ENCODE results near the gene MPRIP. TPM values are rescaled to one million over a fixed set of nuclear protein-coding genes. Genes with fewer than 3 reads are reported as not detected.

Gene MPRIP
- total RNA-seq, 1 experiment from 2014 or later: 338 TPM

- no peak overlapping the region for H3K27ac Mint-ChIP-seq (ENCODE audit: unreplicated experiment)
- H3K4me3 Mint-ChIP-seq (ENCODE audit: low read depth, unreplicated experiment): no peak overlapping the region
- no peaks in the 10 kb centered on the region for H3K9me3 Mint-ChIP-seq (ENCODE audit: low read depth, unreplicated experiment)
- no peak for TF ChIP-seq CTCF (IDR thresholded peaks at IDR 0.05; ENCODE audit: unreplicated experiment)
- H3K27me3 Mint-ChIP-seq (ENCODE audit: unreplicated experiment): no peaks in the 10 kb centered on the region
- peaks cover 21% of the 10 kb centered on the region for H3K36me3 Mint-ChIP-seq (ENCODE audit: insufficient read depth, unreplicated experiment)
- no TSS peak for BruUV-seq (replicated peaks)
- H3K4me1 Mint-ChIP-seq (ENCODE audit: low read depth, unreplicated experiment): peaks cover 22% of the 10 kb centered on the region
- intact Hi-C loops (cut with micrococcal nuclease; ENCODE audit: unreplicated experiment): no loop called here
- DNase-seq: no peak
- CTCF ChIA-PET: no interaction called here
These were observed 74.1 kb downstream of the MPRIP start for GRCh38 chr17:17116406-17116805.

GRCh38 chr17:17117923-17118322, 75.7 kb downstream of the MPRIP start:
- H3K4me1 Mint-ChIP-seq (ENCODE audit: low read depth, unreplicated experiment): peaks cover 22% of the 10 kb centered on the region

GRCh38 chr17:17118399-17118798, 76.1 kb downstream of the MPRIP start:
- no peak for TF ChIP-seq CTCF (IDR thresholded peaks at IDR 0.05; ENCODE audit: unreplicated experiment)
- no peak overlapping the region for H3K4me3 Mint-ChIP-seq (ENCODE audit: low read depth, unreplicated experiment)
- CTCF ChIA-PET: no interaction called here
- no TSS peak for BruUV-seq (replicated peaks)
- no peaks in the 10 kb centered on the region for H3K27me3 Mint-ChIP-seq (ENCODE audit: unreplicated experiment)
- no peak overlapping the region for H3K27ac Mint-ChIP-seq (ENCODE audit: unreplicated experiment)
- H3K36me3 Mint-ChIP-seq (ENCODE audit: insufficient read depth, unreplicated experiment): peaks cover 12% of the 10 kb centered on the region
- DNase-seq: no peak
- intact Hi-C loops (cut with micrococcal nuclease; ENCODE audit: unreplicated experiment): no loop called here
- no peaks in the 10 kb centered on the region for H3K9me3 Mint-ChIP-seq (ENCODE audit: low read depth, unreplicated experiment)
- peaks cover 22% of the 10 kb centered on the region for H3K4me1 Mint-ChIP-seq (ENCODE audit: low read depth, unreplicated experiment)

More at GRCh38 chr17:17117923-17118322, 75.7 kb downstream of the MPRIP start:
- no peak for DNase-seq
- CTCF ChIA-PET: no interaction called here
- intact Hi-C loops (cut with micrococcal nuclease; ENCODE audit: unreplicated experiment): no loop called here
- Mint-ChIP-seq H3K9me3 (ENCODE audit: low read depth, unreplicated experiment) (no peaks in the 10 kb centered on the region), H3K27ac (ENCODE audit: unreplicated experiment) (no peak overlapping the region), H3K4me3 (ENCODE audit: low read depth, unreplicated experiment) (no peak overlapping the region), H3K27me3 (ENCODE audit: unreplicated experiment) (no peaks in the 10 kb centered on the region), H3K36me3 (ENCODE audit: insufficient read depth, unreplicated experiment) (peaks cover 12% of the 10 kb centered on the region)
- BruUV-seq (replicated peaks): no TSS peak
- TF ChIP-seq CTCF (IDR thresholded peaks at IDR 0.05; ENCODE audit: unreplicated experiment): no peak

GRCh38 chr17:17119106-17119505, 76.8 kb downstream of the MPRIP start:
- intact Hi-C loops (cut with micrococcal nuclease; ENCODE audit: unreplicated experiment): no loop called here
- CTCF ChIA-PET: interaction anchor here (1.2 kb wide), 1 partner anchor 11 kb away, joined by 3 read pairs; no protein-coding TSS in a partner anchor
- no peak for TF ChIP-seq CTCF (IDR thresholded peaks at IDR 0.05; ENCODE audit: unreplicated experiment)

More at GRCh38 chr17:17119106-17119505, 76.8 kb downstream of the MPRIP start:
- BruUV-seq (replicated peaks): no TSS peak
- Mint-ChIP-seq H3K4me3 (ENCODE audit: low read depth, unreplicated experiment) (no peak overlapping the region), H3K36me3 (ENCODE audit: insufficient read depth, unreplicated experiment) (peaks cover 12% of the 10 kb centered on the region), H3K27me3 (ENCODE audit: unreplicated experiment) (no peaks in the 10 kb centered on the region), H3K4me1 (ENCODE audit: low read depth, unreplicated experiment) (peaks cover 24% of the 10 kb centered on the region), H3K27ac (ENCODE audit: unreplicated experiment) (no peak overlapping the region), H3K9me3 (ENCODE audit: low read depth, unreplicated experiment) (no peaks in the 10 kb centered on the region)
- DNase-seq: no peak

All from Calu3 (cell line).